ENCODE results near the gene HASPIN. TPM values are rescaled to one million over a fixed set of nuclear protein-coding genes. Genes with fewer than 3 reads are reported as not detected.

The HASPIN gene
- total and polyA plus RNA-seq, 2 of the 8 experiments (the other 6 are each of a cell fraction or from before 2014, with no cell fraction given) = 7.8 to 29.5 TPM

- TF ChIP-seq CHD7 (IDR thresholded peaks at IDR 0.05; ENCODE audit: insufficient replicate concordance, low read length) (no peak), CBX8 (IDR thresholded peaks at IDR 0.05; ENCODE audit: borderline replicate concordance, low read depth, low read length) (no peak)
Observed at GRCh38 chr17:3754066-3754457, 30.4 kb downstream of the HASPIN start (continued).

Data from H1 (cell line).